Measurements from ENCODE around the gene B3GNT8.

DNA sequence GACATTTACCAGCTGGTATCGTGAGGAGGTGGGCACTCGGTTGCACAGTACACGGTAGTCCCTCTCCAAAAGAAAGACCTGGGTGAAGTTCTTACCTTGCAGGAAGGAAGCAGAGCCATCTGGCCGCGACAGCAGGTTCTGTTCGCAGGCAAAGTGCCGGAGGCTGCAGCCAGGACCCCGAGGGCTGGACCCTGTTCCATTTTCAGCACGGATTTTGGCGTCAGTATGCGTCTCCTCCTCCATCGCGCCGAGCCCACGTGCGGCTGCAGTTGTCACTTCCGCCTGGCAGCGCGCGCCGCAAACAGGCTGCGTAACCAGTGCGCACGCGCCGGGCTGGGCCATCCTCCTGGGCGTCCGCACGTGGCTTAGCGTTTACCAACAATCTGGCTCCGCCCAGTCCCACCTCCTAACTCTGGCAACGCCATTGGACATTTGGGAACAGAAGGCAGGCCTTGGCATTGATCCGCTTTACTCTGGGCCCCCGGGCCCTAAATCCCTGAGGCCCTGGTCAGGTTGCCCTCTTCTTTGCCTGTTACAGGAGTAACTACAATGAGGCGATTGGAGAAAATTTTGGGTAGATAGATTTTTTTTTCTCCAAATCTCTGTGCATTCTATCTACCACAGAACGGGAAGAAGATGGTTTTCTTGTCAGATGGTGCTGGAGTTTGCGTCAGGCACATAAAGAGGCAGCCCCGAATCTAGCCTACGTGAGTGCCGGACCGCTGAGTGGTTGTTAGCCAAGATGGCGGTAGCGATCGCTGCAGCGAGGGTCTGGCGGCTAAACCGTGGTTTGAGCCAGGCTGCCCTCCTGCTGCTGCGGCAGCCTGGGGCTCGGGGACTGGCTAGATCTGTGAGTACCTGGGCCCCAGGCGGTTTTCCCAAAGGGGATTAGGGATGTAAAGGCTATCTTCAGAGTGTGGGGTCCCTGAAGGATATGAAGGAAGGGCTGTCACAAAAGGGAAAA lies 29.8 kb downstream of the B3GNT8 start, which contains the start of the genes BCKDHA and EXOSC5:
- TF ChIP-seq, protein P1, sequence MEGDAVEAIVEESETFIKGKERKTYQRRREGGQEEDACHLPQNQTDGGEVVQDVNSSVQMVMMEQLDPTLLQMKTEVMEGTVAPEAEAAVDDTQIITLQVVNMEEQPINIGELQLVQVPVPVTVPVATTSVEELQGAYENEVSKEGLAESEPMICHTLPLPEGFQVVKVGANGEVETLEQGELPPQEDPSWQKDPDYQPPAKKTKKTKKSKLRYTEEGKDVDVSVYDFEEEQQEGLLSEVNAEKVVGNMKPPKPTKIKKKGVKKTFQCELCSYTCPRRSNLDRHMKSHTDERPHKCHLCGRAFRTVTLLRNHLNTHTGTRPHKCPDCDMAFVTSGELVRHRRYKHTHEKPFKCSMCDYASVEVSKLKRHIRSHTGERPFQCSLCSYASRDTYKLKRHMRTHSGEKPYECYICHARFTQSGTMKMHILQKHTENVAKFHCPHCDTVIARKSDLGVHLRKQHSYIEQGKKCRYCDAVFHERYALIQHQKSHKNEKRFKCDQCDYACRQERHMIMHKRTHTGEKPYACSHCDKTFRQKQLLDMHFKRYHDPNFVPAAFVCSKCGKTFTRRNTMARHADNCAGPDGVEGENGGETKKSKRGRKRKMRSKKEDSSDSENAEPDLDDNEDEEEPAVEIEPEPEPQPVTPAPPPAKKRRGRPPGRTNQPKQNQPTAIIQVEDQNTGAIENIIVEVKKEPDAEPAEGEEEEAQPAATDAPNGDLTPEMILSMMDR (IDR thresholded peaks at IDR 0.05): no peak
- no peak for TF ChIP-seq EZH2 (IDR thresholded peaks at IDR 0.05)

Measured in neural progenitor cell (in vitro differentiated cells).